Frontal cortex (tissue), 4 donors: ENCODE results near the gene DPAGT1. TPM values are rescaled to one million over a fixed set of nuclear protein-coding genes. Genes with fewer than 3 reads are reported as not detected.
"Not testable (repeated sequence)": the region's sequence is repeated elsewhere in the genome, so short reads cannot be mapped to it uniquely, and the experiment has no call there.

Source experiments
- DNase-seq, 2 donors: peaks; one replicate each; pipeline ENCODE4 v3.0.0; 2012; ENCODE audit warnings: low spot score in 2 of 2
- FAIRE-seq: peaks from 2 replicates; lab custom pipeline; 2012; peaks lifted over from hg19 to GRCh38; lab: Jason Lieb, UNC
- total RNA-seq: library from RNA; depleted of rRNA; stranded (reverse); fragments of >200 nt; gene quantifications from one replicate; pipeline ENCODE4 v1.2.3, GENCODE V29; 2014
- donor health status: control.
- donor health status: control.
- donor health status: control.

DPAGT1 gene
- total RNA-seq, 1 donor from 2014 or later, result 5.3 TPM

GRCh38 chr11:119065369-119065768 lies 36.3 kb downstream of the DPAGT1 start:
- FAIRE-seq, result no peak
- DNase-seq, result no peak

- FAIRE-seq, result no peak
- no peak for DNase-seq
These were observed 38.9 kb downstream of the DPAGT1 start for GRCh38 chr11:119062779-119063178.

GRCh38 chr11:119061256-119061655 lies 40.4 kb downstream of the DPAGT1 start:
- FAIRE-seq (no peak), DNase-seq (no peak)

- not testable (repeated sequence) for DNase-seq, FAIRE-seq
These were observed 42.5 kb downstream of the DPAGT1 start for GRCh38 chr11:119059128-119059527.

- DNase-seq (peak; percentile 99), FAIRE-seq (no peak)
These were observed 44.5 kb downstream of the DPAGT1 start, which contains the start of gene HYOU1 for GRCh38 chr11:119057000-119057769. Gene HYOU1 (minus strand): TSS chr11:119057205. CDS start chr11:119056160, 1,045 bp downstream.

- FAIRE-seq, result no peak
These were observed 45.1 kb downstream of the DPAGT1 start for GRCh38 chr11:119056421-119056999.

GRCh38 chr11:119055901-119056300 lies 45.8 kb downstream of the DPAGT1 start:
- DNase-seq, result no peak

More at GRCh38 chr11:119056421-119056999, 45.1 kb downstream of the DPAGT1 start:
- peak in 1 of 2 donors; percentile 51 for DNase-seq

GRCh38 chr11:119054418-119054817 lies 47.2 kb downstream of the DPAGT1 start:
- no peak for DNase-seq
- FAIRE-seq, result no peak

More at GRCh38 chr11:119055901-119056300, 45.8 kb downstream of the DPAGT1 start:
- no peak for FAIRE-seq

GRCh38 chr11:119052163-119052814 lies 49.4 kb downstream of the DPAGT1 start:
- no peak for FAIRE-seq

GRCh38 chr11:119051440-119052162 lies 50.1 kb downstream of the DPAGT1 start:
- no peak for FAIRE-seq
- DNase-seq, result no peak

More at GRCh38 chr11:119052163-119052814, 49.4 kb downstream of the DPAGT1 start:
- no peak for DNase-seq

GRCh38 chr11:119049081-119049480 lies 52.6 kb downstream of the DPAGT1 start:
- FAIRE-seq (no peak), DNase-seq (no peak)

- no peak for DNase-seq
- FAIRE-seq, result no peak
These were observed 53.0 kb downstream of the DPAGT1 start for GRCh38 chr11:119048644-119049043.

GRCh38 chr11:119047205-119047604 lies 54.4 kb downstream of the DPAGT1 start:
- FAIRE-seq, result no peak
- DNase-seq, result no peak

Other genes starting within 250 kb of the DPAGT1 start
- not detected for gene CXCR5, start 218.0 kb downstream of the DPAGT1 start, total RNA-seq
- 8.6 TPM for gene BCL9L, start 175.9 kb downstream of the DPAGT1 start, total RNA-seq
- gene UPK2, start 145.6 kb downstream of the DPAGT1 start, total RNA-seq, result not detected
- not detected for gene FOXR1, start 130.1 kb downstream of the DPAGT1 start, total RNA-seq
- 23.6 TPM for gene CENATAC, start 103.7 kb downstream of the DPAGT1 start, total RNA-seq
- gene RPS25, start 83.5 kb downstream of the DPAGT1 start, total RNA-seq, result 1,027 TPM
- gene TRAPPC4, start 83.1 kb downstream of the DPAGT1 start, total RNA-seq, result 68.1 TPM
- 7.7 TPM for gene SLC37A4, start 71.0 kb downstream of the DPAGT1 start, total RNA-seq
- gene HYOU1, start 44.6 kb downstream of the DPAGT1 start, total RNA-seq, result 44.0 TPM
- 26.1 TPM for gene VPS11, start 34.0 kb downstream of the DPAGT1 start, total RNA-seq
- 3.7 TPM for gene HMBS, start 17.0 kb downstream of the DPAGT1 start, total RNA-seq
- gene C2CD2L, start 5.5 kb upstream of the DPAGT1 start, total RNA-seq, result 11.4 TPM
- gene HINFP, start 19.7 kb upstream of the DPAGT1 start, total RNA-seq, result 24.5 TPM
- gene ABCG4, start 47.2 kb upstream of the DPAGT1 start, total RNA-seq, result 2.0 TPM
- gene NLRX1, start 66.9 kb upstream of the DPAGT1 start, total RNA-seq, result 2.0 TPM
- gene NHERF4, start 83.6 kb upstream of the DPAGT1 start, total RNA-seq, result not detected
- gene CBL, start 104.5 kb upstream of the DPAGT1 start, total RNA-seq, result 8.6 TPM
- gene MCAM, start 215.3 kb upstream of the DPAGT1 start, total RNA-seq, result 11.4 TPM
- gene RNF26, start 232.7 kb upstream of the DPAGT1 start, total RNA-seq, result 2.9 TPM
- 2.4 TPM for gene C1QTNF5, start 239.0 kb upstream of the DPAGT1 start, total RNA-seq
- gene MFRP, start 244.9 kb upstream of the DPAGT1 start, total RNA-seq, result not detected